ENCODE results near the gene METTL25. TPM values are rescaled to one million over a fixed set of nuclear protein-coding genes. Genes with fewer than 3 reads are reported as not detected.

The METTL25 gene
- total RNA-seq, 1 donor from 2014 or later, result 8.8 TPM

GRCh38 chr12:82400819-82401218 lies 42.5 kb downstream of the METTL25 start:
- no peak for TF ChIP-seq CTCF (IDR thresholded peaks at IDR 0.05)
- Mint-ChIP-seq H3K4me3 (ENCODE audit: unreplicated experiment) (no peak overlapping the region), H3K9me3 (ENCODE audit: unreplicated experiment) (no peaks in the 10 kb centered on the region), H3K27me3 (ENCODE audit: unreplicated experiment) (no peaks in the 10 kb centered on the region), H3K4me1 (ENCODE audit: unreplicated experiment) (no peaks in the 10 kb centered on the region), H3K27ac (ENCODE audit: unreplicated experiment) (no peak overlapping the region), H3K36me3 (ENCODE audit: unreplicated experiment) (peaks cover 8% of the 10 kb centered on the region)
- no peak for DNase-seq (ENCODE audit: extremely low spot score, unreplicated experiment)

- H3K27me3 Mint-ChIP-seq (ENCODE audit: unreplicated experiment), result no peaks in the 10 kb centered on the region
- no peaks in the 10 kb centered on the region for H3K4me1 Mint-ChIP-seq (ENCODE audit: unreplicated experiment)
- H3K9me3 Mint-ChIP-seq (ENCODE audit: unreplicated experiment), result no peaks in the 10 kb centered on the region
- no peak overlapping the region for H3K27ac Mint-ChIP-seq (ENCODE audit: unreplicated experiment)
- no peak overlapping the region for H3K4me3 Mint-ChIP-seq (ENCODE audit: unreplicated experiment)
- no peak for DNase-seq (ENCODE audit: extremely low spot score, unreplicated experiment)
- peaks cover 8% of the 10 kb centered on the region for H3K36me3 Mint-ChIP-seq (ENCODE audit: unreplicated experiment)
- no peak for TF ChIP-seq CTCF (IDR thresholded peaks at IDR 0.05)
Observed at GRCh38 chr12:82406651-82407050, 48.3 kb downstream of the METTL25 start.

- no peak for DNase-seq (ENCODE audit: extremely low spot score, unreplicated experiment)
- TF ChIP-seq CTCF (IDR thresholded peaks at IDR 0.05), result no peak
- H3K4me3 Mint-ChIP-seq (ENCODE audit: unreplicated experiment), result no peak overlapping the region
- no peak overlapping the region for H3K27ac Mint-ChIP-seq (ENCODE audit: unreplicated experiment)
- no peaks in the 10 kb centered on the region for H3K9me3 Mint-ChIP-seq (ENCODE audit: unreplicated experiment)
- peaks cover 8% of the 10 kb centered on the region for H3K36me3 Mint-ChIP-seq (ENCODE audit: unreplicated experiment)
- H3K27me3 Mint-ChIP-seq (ENCODE audit: unreplicated experiment), result no peaks in the 10 kb centered on the region
- H3K4me1 Mint-ChIP-seq (ENCODE audit: unreplicated experiment), result no peaks in the 10 kb centered on the region
Observed at GRCh38 chr12:82407481-82407880, 49.2 kb downstream of the METTL25 start.

GRCh38 chr12:82408844-82409243 lies 50.5 kb downstream of the METTL25 start:
- no peak for TF ChIP-seq CTCF (IDR thresholded peaks at IDR 0.05)
- no peak overlapping the region for H3K27ac Mint-ChIP-seq (ENCODE audit: unreplicated experiment)
- no peaks in the 10 kb centered on the region for H3K27me3 Mint-ChIP-seq (ENCODE audit: unreplicated experiment)
- no peak overlapping the region for H3K4me3 Mint-ChIP-seq (ENCODE audit: unreplicated experiment)
- H3K9me3 Mint-ChIP-seq (ENCODE audit: unreplicated experiment), result no peaks in the 10 kb centered on the region
- H3K36me3 Mint-ChIP-seq (ENCODE audit: unreplicated experiment), result peaks cover 8% of the 10 kb centered on the region
- no peak for DNase-seq (ENCODE audit: extremely low spot score, unreplicated experiment)
- no peaks in the 10 kb centered on the region for H3K4me1 Mint-ChIP-seq (ENCODE audit: unreplicated experiment)

- Mint-ChIP-seq H3K27ac (ENCODE audit: unreplicated experiment) (no peak overlapping the region), H3K4me3 (ENCODE audit: unreplicated experiment) (no peak overlapping the region), H3K27me3 (ENCODE audit: unreplicated experiment) (no peaks in the 10 kb centered on the region), H3K9me3 (ENCODE audit: unreplicated experiment) (no peaks in the 10 kb centered on the region), H3K4me1 (ENCODE audit: unreplicated experiment) (no peaks in the 10 kb centered on the region), H3K36me3 (ENCODE audit: unreplicated experiment) (peaks cover 4% of the 10 kb centered on the region)
- no peak for DNase-seq (ENCODE audit: extremely low spot score, unreplicated experiment)
- TF ChIP-seq CTCF (IDR thresholded peaks at IDR 0.05), result no peak
Observed at GRCh38 chr12:82411546-82412230, 53.4 kb downstream of the METTL25 start.

Data from osteocyte (in vitro differentiated cells).